Endometrium (tissue), 2 donors: ENCODE data around the gene ZNF831.

Experiments used
- FAIRE-seq: peaks from 2 replicates; lab custom pipeline; 2012; peaks lifted over from hg19 to GRCh38; lab: Jason Lieb, UNC
- donor health status: control.
- donor health status: control.

Gene ZNF831

GRCh38 chr20:59182401-59183044, 18.9 kb downstream of the ZNF831 start:
- no peak for FAIRE-seq

GRCh38 chr20:59183751-59184150, 20.1 kb downstream of the ZNF831 start:
- FAIRE-seq, result no peak

- FAIRE-seq, result no peak
Measured at GRCh38 chr20:59184880-59185447, 21.3 kb downstream of the ZNF831 start.

GRCh38 chr20:59185809-59186208, 22.2 kb downstream of the ZNF831 start:
- FAIRE-seq, result no peak

- no peak for FAIRE-seq
Measured at GRCh38 chr20:59190466-59190865, 26.8 kb downstream of the ZNF831 start.

GRCh38 chr20:59191036-59191755, 27.6 kb downstream of the ZNF831 start:
- FAIRE-seq, result no peak

- FAIRE-seq, result no peak
Measured at GRCh38 chr20:59191756-59192532, 28.3 kb downstream of the ZNF831 start.

GRCh38 chr20:59192533-59192896, 28.9 kb downstream of the ZNF831 start:
- FAIRE-seq, result no peak

GRCh38 chr20:59193325-59193724, 29.7 kb downstream of the ZNF831 start:
- FAIRE-seq, result no peak

- FAIRE-seq, result no peak
Measured at GRCh38 chr20:59194023-59194935, 30.7 kb downstream of the ZNF831 start.

GRCh38 chr20:59195316-59195993, 31.8 kb downstream of the ZNF831 start:
- no peak for FAIRE-seq

GRCh38 chr20:59204165-59204894, 40.7 kb downstream of the ZNF831 start:
- FAIRE-seq, result no peak

GRCh38 chr20:59205044-59205443, 41.4 kb downstream of the ZNF831 start:
- FAIRE-seq, result no peak

- FAIRE-seq, result no peak
Measured at GRCh38 chr20:59207235-59207634, 43.6 kb downstream of the ZNF831 start.

- no peak for FAIRE-seq
Measured at GRCh38 chr20:59207742-59208357, 44.2 kb downstream of the ZNF831 start.

- FAIRE-seq, result no peak
Measured at GRCh38 chr20:59210186-59210585, 46.6 kb downstream of the ZNF831 start.

- no peak for FAIRE-seq
Measured at GRCh38 chr20:59211208-59211765, 47.7 kb downstream of the ZNF831 start.

- FAIRE-seq, result no peak
Measured at GRCh38 chr20:59214073-59214472, 50.5 kb downstream of the ZNF831 start.
